ENCODE measurements around the gene TMEM225B.

The TMEM225B gene

DNA sequence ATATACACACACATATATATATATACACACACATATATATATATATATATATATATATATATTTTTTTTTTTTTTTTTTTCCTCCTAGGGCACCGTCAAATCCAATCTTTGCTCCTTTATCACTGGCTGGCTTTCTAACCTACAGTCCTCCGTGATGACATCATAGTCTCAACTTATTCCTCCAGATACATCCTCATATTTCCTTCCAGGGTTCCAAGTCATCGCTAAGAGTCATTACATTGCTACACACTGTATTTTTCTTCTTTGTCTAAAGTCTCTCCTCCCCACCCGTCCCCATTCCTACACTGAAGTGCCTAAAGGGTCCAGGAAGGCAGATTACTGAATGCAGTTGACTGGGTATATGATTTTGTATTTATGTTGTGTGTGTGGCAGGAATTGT is 45.0 kb upstream of the TMEM225B start:
- Histone ChIP-seq H3K9me3 (ENCODE audit: insufficient read depth, low read length, severe bottlenecking) (no peaks in the 10 kb centered on the region), H3K79me2 (ENCODE audit: insufficient read depth, low read length) (peaks cover 51% of the 10 kb centered on the region), H3K9ac (ENCODE audit: low read depth, low read length) (no peak overlapping the region), H3K36me3 (ENCODE audit: insufficient read depth, low read length) (peaks cover 46% of the 10 kb centered on the region), H4K20me1 (ENCODE audit: insufficient read depth, low read length) (no peaks in the 10 kb centered on the region), H3K27ac (ENCODE audit: low read length) (no peak overlapping the region), H3K4me3 (ENCODE audit: low read depth in 1 of 2, low read length in 2 of 2) (no peak overlapping the region), H3K4me1 (ENCODE audit: insufficient read depth, low read length) (peaks cover 52% of the 10 kb centered on the region), H2AFZ (ENCODE audit: low read depth, low read length) (no peak overlapping the region), H3K27me3 (ENCODE audit: insufficient read depth, low read length, poor library complexity) (no peaks in the 10 kb centered on the region), H3K4me2 (ENCODE audit: insufficient read depth, low read length) (peak overlapping the region; percentile 37; the same call in 1 of the 2 replicates)
- ATAC-seq (ENCODE audit: insufficient read depth, low read depth): no peak
- TF ChIP-seq, protein P1, sequence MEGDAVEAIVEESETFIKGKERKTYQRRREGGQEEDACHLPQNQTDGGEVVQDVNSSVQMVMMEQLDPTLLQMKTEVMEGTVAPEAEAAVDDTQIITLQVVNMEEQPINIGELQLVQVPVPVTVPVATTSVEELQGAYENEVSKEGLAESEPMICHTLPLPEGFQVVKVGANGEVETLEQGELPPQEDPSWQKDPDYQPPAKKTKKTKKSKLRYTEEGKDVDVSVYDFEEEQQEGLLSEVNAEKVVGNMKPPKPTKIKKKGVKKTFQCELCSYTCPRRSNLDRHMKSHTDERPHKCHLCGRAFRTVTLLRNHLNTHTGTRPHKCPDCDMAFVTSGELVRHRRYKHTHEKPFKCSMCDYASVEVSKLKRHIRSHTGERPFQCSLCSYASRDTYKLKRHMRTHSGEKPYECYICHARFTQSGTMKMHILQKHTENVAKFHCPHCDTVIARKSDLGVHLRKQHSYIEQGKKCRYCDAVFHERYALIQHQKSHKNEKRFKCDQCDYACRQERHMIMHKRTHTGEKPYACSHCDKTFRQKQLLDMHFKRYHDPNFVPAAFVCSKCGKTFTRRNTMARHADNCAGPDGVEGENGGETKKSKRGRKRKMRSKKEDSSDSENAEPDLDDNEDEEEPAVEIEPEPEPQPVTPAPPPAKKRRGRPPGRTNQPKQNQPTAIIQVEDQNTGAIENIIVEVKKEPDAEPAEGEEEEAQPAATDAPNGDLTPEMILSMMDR (IDR thresholded peaks at IDR 0.05; ENCODE audit: borderline replicate concordance, extremely low read depth, low read length, poor library complexity, severe bottlenecking): no peak
- TF ChIP-seq EZH2 (IDR thresholded peaks at IDR 0.05; ENCODE audit: borderline replicate concordance, low read depth, low read length, severe bottlenecking): no peak
- DNase-seq: no peak

DNA sequence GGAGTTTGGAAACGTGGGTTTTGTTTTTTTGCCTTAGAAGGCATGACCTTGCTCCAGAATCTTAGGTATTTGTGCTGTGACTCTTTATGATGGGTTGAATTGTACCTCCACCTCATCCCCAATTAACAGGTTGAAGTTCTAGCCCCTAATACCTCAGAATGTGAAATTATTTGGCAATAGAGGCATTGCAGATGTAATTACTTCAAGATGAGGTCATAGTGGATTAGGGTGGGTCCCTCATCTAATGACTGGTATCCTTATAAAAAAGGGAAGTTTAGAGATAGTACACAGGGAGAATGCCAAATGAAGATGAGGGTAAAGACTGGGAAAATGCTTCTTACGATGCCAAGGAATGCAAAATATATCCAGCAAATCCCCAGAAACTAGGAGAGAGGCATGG is 43.1 kb upstream of the TMEM225B start:
- Histone ChIP-seq H3K9ac (ENCODE audit: low read depth, low read length) (no peak overlapping the region), H3K4me1 (ENCODE audit: insufficient read depth, low read length) (peaks cover 59% of the 10 kb centered on the region), H3K27ac (ENCODE audit: low read length) (no peak overlapping the region), H3K4me2 (ENCODE audit: insufficient read depth, low read length) (no peak overlapping the region), H3K9me3 (ENCODE audit: insufficient read depth, low read length, severe bottlenecking) (no peaks in the 10 kb centered on the region), H3K36me3 (ENCODE audit: insufficient read depth, low read length) (peaks cover 49% of the 10 kb centered on the region), H4K20me1 (ENCODE audit: insufficient read depth, low read length) (peaks cover 4% of the 10 kb centered on the region; the same call in 1 of the 2 replicates), H3K27me3 (ENCODE audit: insufficient read depth, low read length, poor library complexity) (no peaks in the 10 kb centered on the region), H3K79me2 (ENCODE audit: insufficient read depth, low read length) (peaks cover 69% of the 10 kb centered on the region), H2AFZ (ENCODE audit: low read depth, low read length) (no peak overlapping the region), H3K4me3 (ENCODE audit: low read depth in 1 of 2, low read length in 2 of 2) (no peak overlapping the region)
- no peak for DNase-seq
- ATAC-seq (ENCODE audit: insufficient read depth, low read depth): no peak
- TF ChIP-seq, protein P1 (IDR thresholded peaks at IDR 0.05; ENCODE audit: borderline replicate concordance, extremely low read depth, low read length, poor library complexity, severe bottlenecking): no peak
- no peak for TF ChIP-seq EZH2 (IDR thresholded peaks at IDR 0.05; ENCODE audit: borderline replicate concordance, low read depth, low read length, severe bottlenecking)

DNA sequence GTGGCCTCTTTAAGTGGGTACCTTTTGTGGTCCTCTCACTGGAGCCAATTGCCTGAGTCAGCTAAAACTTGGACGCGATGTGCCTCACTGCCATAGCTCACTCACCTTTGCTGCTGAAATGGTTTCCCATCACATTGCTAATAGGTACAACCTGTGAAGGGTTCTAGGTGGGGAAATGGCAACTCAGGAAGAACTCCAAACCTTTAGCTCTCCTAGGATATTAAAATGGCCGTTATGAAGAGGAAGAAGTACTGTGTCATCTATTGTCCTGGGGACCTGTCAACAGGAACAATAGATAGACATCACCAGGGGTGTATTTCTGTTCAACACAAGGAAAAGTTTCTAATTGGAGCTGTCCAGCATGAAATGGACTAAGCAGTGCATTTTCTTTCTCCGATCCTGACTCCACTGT is 40.9 kb upstream of the TMEM225B start:
- peak overlapping the region; percentile 99 for H3K9ac ChIP-seq (ENCODE audit: low read depth, low read length)

More for the DNA sequence above, 40.9 kb upstream of the TMEM225B start:
- TF ChIP-seq EZH2 (IDR thresholded peaks at IDR 0.05; ENCODE audit: borderline replicate concordance, low read depth, low read length, severe bottlenecking): no peak
- TF ChIP-seq, protein P1 (IDR thresholded peaks at IDR 0.05; ENCODE audit: borderline replicate concordance, extremely low read depth, low read length, poor library complexity, severe bottlenecking): no peak
- no peaks in the 10 kb centered on the region for H3K9me3 ChIP-seq (ENCODE audit: insufficient read depth, low read length, severe bottlenecking)
- H3K27me3 ChIP-seq (ENCODE audit: insufficient read depth, low read length, poor library complexity): no peaks in the 10 kb centered on the region
- peaks cover 53% of the 10 kb centered on the region for H3K4me1 ChIP-seq (ENCODE audit: insufficient read depth, low read length)
- H3K36me3 ChIP-seq (ENCODE audit: insufficient read depth, low read length): peaks cover 67% of the 10 kb centered on the region
- no peak for ATAC-seq (ENCODE audit: insufficient read depth, low read depth)
- H3K4me2 ChIP-seq (ENCODE audit: insufficient read depth, low read length): peak overlapping the region; percentile 89
- H3K27ac ChIP-seq (ENCODE audit: low read length): peak overlapping the region; percentile 99
- H4K20me1 ChIP-seq (ENCODE audit: insufficient read depth, low read length): peaks cover 24% of the 10 kb centered on the region; the same call in 1 of the 2 replicates
- H3K79me2 ChIP-seq (ENCODE audit: insufficient read depth, low read length): peaks cover 72% of the 10 kb centered on the region
- peak overlapping the region; percentile 87 to 97 for H3K4me3 ChIP-seq (ENCODE audit: low read depth in 1 of 2, low read length in 2 of 2)
- DNase-seq: no peak
- no peak overlapping the region for H2AFZ ChIP-seq (ENCODE audit: low read depth, low read length)

Measured in DND-41 (cell line).